ENCODE measurements around the gene DMXL1.

DNA sequence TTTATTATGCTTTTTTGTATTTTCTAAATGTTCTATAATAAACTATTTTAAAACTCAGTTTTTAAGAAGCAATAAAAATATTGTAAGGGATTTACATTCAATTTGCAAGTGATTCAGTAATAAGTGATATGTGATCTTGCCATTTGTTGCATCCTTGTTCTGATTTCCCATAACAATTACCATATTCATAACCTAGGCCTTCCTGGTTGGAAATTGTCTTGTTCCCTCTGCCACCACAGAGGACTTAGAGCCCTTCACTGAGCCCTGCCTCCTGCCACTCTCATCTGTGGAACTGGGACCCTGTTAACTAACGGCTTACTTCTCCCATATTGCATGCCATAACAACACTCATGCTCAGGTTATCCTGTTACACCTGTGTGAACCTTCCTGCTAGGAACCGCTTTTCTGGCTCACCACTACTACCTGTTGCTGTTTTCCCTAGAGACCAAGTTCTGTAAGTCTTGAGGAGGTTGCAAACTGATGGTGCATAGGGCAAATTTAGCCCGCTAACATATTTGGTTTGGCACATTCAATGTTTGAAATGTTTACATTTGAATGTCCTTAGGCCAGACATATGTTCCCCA, 49.6 kb upstream of the DMXL1 start:
- TF ChIP-seq, protein P1, sequence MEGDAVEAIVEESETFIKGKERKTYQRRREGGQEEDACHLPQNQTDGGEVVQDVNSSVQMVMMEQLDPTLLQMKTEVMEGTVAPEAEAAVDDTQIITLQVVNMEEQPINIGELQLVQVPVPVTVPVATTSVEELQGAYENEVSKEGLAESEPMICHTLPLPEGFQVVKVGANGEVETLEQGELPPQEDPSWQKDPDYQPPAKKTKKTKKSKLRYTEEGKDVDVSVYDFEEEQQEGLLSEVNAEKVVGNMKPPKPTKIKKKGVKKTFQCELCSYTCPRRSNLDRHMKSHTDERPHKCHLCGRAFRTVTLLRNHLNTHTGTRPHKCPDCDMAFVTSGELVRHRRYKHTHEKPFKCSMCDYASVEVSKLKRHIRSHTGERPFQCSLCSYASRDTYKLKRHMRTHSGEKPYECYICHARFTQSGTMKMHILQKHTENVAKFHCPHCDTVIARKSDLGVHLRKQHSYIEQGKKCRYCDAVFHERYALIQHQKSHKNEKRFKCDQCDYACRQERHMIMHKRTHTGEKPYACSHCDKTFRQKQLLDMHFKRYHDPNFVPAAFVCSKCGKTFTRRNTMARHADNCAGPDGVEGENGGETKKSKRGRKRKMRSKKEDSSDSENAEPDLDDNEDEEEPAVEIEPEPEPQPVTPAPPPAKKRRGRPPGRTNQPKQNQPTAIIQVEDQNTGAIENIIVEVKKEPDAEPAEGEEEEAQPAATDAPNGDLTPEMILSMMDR (IDR thresholded peaks at IDR 0.05; ENCODE audit: low read depth, low read length) = no peak
- TF ChIP-seq EZH2phosphoT487 (IDR thresholded peaks at IDR 0.05; ENCODE audit: low read depth) = no peak

Measured in OCI-LY3 (cell line).